ENCODE measurements around the gene MT1B. TPM values are rescaled to one million over a fixed set of nuclear protein-coding genes. Genes with fewer than 3 reads are reported as not detected.

The MT1B gene
- total and polyA plus RNA-seq, 2 donors, result 4.7 TPM; not detected in 1

GRCh38 chr16:56684256-56684925 is 32.7 kb downstream of the MT1B start:
- Histone ChIP-seq H3K36me3 (ENCODE audit: control insufficient read depth in 2 of 2, insufficient read depth in 2 of 2, low read length in 1 of 2) (no peaks in the 10 kb centered on the region), H3K4me1 (ENCODE audit: control insufficient read depth in 2 of 2, insufficient read depth in 2 of 2, low read length in 2 of 2) (peaks cover 18 to 22% of the 10 kb centered on the region in 2 donors), H3K27me3 (ENCODE audit: control insufficient read depth in 2 of 2, insufficient read depth in 1 of 2, low read length in 1 of 2) (peaks cover 0 to 14% of the 10 kb centered on the region in 2 donors), H3K27ac (ENCODE audit: low read depth in 1 of 2, low read length in 1 of 2) (no peak overlapping the region), H3K4me3 (ENCODE audit: low read length in 2 of 2) (no peak overlapping the region), H3K9me3 (ENCODE audit: control insufficient read depth in 2 of 2, insufficient read depth in 1 of 2, low read length in 1 of 2) (peaks cover 0 to 11% of the 10 kb centered on the region in 2 donors)
- DNase-seq (ENCODE audit: low read depth in 6 of 9, low spot score in 9 of 9), result no peak
- 92% methylated on average over 4 of the region's 4 CpGs for WGBS

- Histone ChIP-seq H3K4me3 (ENCODE audit: low read length in 2 of 2) (no peak overlapping the region), H3K36me3 (ENCODE audit: control insufficient read depth in 2 of 2, insufficient read depth in 2 of 2, low read length in 1 of 2) (no peaks in the 10 kb centered on the region), H3K27ac (ENCODE audit: low read depth in 1 of 2, low read length in 1 of 2) (no peak overlapping the region), H3K9me3 (ENCODE audit: control insufficient read depth in 2 of 2, insufficient read depth in 1 of 2, low read length in 1 of 2) (peaks cover 0 to 11% of the 10 kb centered on the region in 2 donors), H3K27me3 (ENCODE audit: control insufficient read depth in 2 of 2, insufficient read depth in 1 of 2, low read length in 1 of 2) (peaks cover 0 to 17% of the 10 kb centered on the region in 2 donors), H3K4me1 (ENCODE audit: control insufficient read depth in 2 of 2, insufficient read depth in 2 of 2, low read length in 2 of 2) (peaks cover 18 to 22% of the 10 kb centered on the region in 2 donors)
- DNase-seq (ENCODE audit: low read depth in 6 of 9, low spot score in 9 of 9), result no peak
- 97% methylated on average over 4 of the region's 4 CpGs for WGBS
These were observed 33.4 kb downstream of the MT1B start for GRCh38 chr16:56684926-56685590.

GRCh38 chr16:56686758-56687157 is 35.1 kb downstream of the MT1B start:
- H3K4me3 ChIP-seq (ENCODE audit: low read length in 2 of 2), result no peak overlapping the region
- WGBS, result 98% methylated on average over 7 of the region's 7 CpGs
- H3K9me3 ChIP-seq (ENCODE audit: control insufficient read depth in 2 of 2, insufficient read depth in 1 of 2, low read length in 1 of 2), result peaks cover 0 to 11% of the 10 kb centered on the region in 2 donors
- DNase-seq (ENCODE audit: low read depth in 6 of 9, low spot score in 9 of 9), result no peak
- peaks cover 0 to 21% of the 10 kb centered on the region in 2 donors for H3K27me3 ChIP-seq (ENCODE audit: control insufficient read depth in 2 of 2, insufficient read depth in 1 of 2, low read length in 1 of 2)
- H3K4me1 ChIP-seq (ENCODE audit: control insufficient read depth in 2 of 2, insufficient read depth in 2 of 2, low read length in 2 of 2), result peaks cover 18 to 20% of the 10 kb centered on the region in 2 donors
- no peak overlapping the region for H3K27ac ChIP-seq (ENCODE audit: low read depth in 1 of 2, low read length in 1 of 2)
- no peaks in the 10 kb centered on the region for H3K36me3 ChIP-seq (ENCODE audit: control insufficient read depth in 2 of 2, insufficient read depth in 2 of 2, low read length in 1 of 2)

GRCh38 chr16:56688762-56689161 is 37.1 kb downstream of the MT1B start:
- Histone ChIP-seq H3K36me3 (ENCODE audit: control insufficient read depth in 2 of 2, insufficient read depth in 2 of 2, low read length in 1 of 2) (no peaks in the 10 kb centered on the region), H3K27me3 (ENCODE audit: control insufficient read depth in 2 of 2, insufficient read depth in 1 of 2, low read length in 1 of 2) (peaks cover 0 to 12% of the 10 kb centered on the region in 2 donors), H3K9me3 (ENCODE audit: control insufficient read depth in 2 of 2, insufficient read depth in 1 of 2, low read length in 1 of 2) (peaks cover 0 to 11% of the 10 kb centered on the region in 2 donors), H3K27ac (ENCODE audit: low read depth in 1 of 2, low read length in 1 of 2) (no peak overlapping the region), H3K4me3 (ENCODE audit: low read length in 2 of 2) (no peak overlapping the region), H3K4me1 (ENCODE audit: control insufficient read depth in 2 of 2, insufficient read depth in 2 of 2, low read length in 2 of 2) (peaks cover 1 to 6% of the 10 kb centered on the region in 2 donors)
- no peak for DNase-seq (ENCODE audit: low read depth in 6 of 9, low spot score in 9 of 9)
- WGBS, result 58% methylated on average over 1 of the region's 1 CpG

- Histone ChIP-seq H3K36me3 (ENCODE audit: control insufficient read depth in 2 of 2, insufficient read depth in 2 of 2, low read length in 1 of 2) (no peaks in the 10 kb centered on the region), H3K9me3 (ENCODE audit: control insufficient read depth in 2 of 2, insufficient read depth in 1 of 2, low read length in 1 of 2) (peaks cover 0 to 11% of the 10 kb centered on the region in 2 donors), H3K4me1 (ENCODE audit: control insufficient read depth in 2 of 2, insufficient read depth in 2 of 2, low read length in 2 of 2) (peaks cover 0 to 4% of the 10 kb centered on the region in 2 donors), H3K4me3 (ENCODE audit: low read length in 2 of 2) (no peak overlapping the region), H3K27ac (ENCODE audit: low read depth in 1 of 2, low read length in 1 of 2) (no peak overlapping the region), H3K27me3 (ENCODE audit: control insufficient read depth in 2 of 2, insufficient read depth in 1 of 2, low read length in 1 of 2) (peaks cover 0 to 12% of the 10 kb centered on the region in 2 donors)
- WGBS, result 91% methylated on average over 3 of the region's 3 CpGs
- DNase-seq (ENCODE audit: low read depth in 6 of 9, low spot score in 9 of 9), result no peak
These were observed 37.5 kb downstream of the MT1B start for GRCh38 chr16:56689171-56689570.

GRCh38 chr16:56690420-56691122 is 38.9 kb downstream of the MT1B start:
- Histone ChIP-seq H3K27ac (ENCODE audit: low read depth in 1 of 2, low read length in 1 of 2) (no peak overlapping the region), H3K36me3 (ENCODE audit: control insufficient read depth in 2 of 2, insufficient read depth in 2 of 2, low read length in 1 of 2) (no peaks in the 10 kb centered on the region), H3K4me1 (ENCODE audit: control insufficient read depth in 2 of 2, insufficient read depth in 2 of 2, low read length in 2 of 2) (no peaks in the 10 kb centered on the region), H3K9me3 (ENCODE audit: control insufficient read depth in 2 of 2, insufficient read depth in 1 of 2, low read length in 1 of 2) (peaks cover 0 to 17% of the 10 kb centered on the region in 2 donors), H3K4me3 (ENCODE audit: low read length in 2 of 2) (no peak overlapping the region), H3K27me3 (ENCODE audit: control insufficient read depth in 2 of 2, insufficient read depth in 1 of 2, low read length in 1 of 2) (peaks cover 0 to 15% of the 10 kb centered on the region in 2 donors)
- WGBS, result 98% methylated on average over 4 of the region's 4 CpGs
- DNase-seq (ENCODE audit: low read depth in 6 of 9, low spot score in 9 of 9), result no peak

- no peak for DNase-seq (ENCODE audit: low read depth in 6 of 9, low spot score in 9 of 9)
- H3K27ac ChIP-seq (ENCODE audit: low read depth in 1 of 2, low read length in 1 of 2), result no peak overlapping the region
- no peaks in the 10 kb centered on the region for H3K4me1 ChIP-seq (ENCODE audit: control insufficient read depth in 2 of 2, insufficient read depth in 2 of 2, low read length in 2 of 2)
- H3K4me3 ChIP-seq (ENCODE audit: low read length in 2 of 2), result no peak overlapping the region
- no peaks in the 10 kb centered on the region for H3K36me3 ChIP-seq (ENCODE audit: control insufficient read depth in 2 of 2, insufficient read depth in 2 of 2, low read length in 1 of 2)
- peaks cover 0 to 11% of the 10 kb centered on the region in 2 donors for H3K9me3 ChIP-seq (ENCODE audit: control insufficient read depth in 2 of 2, insufficient read depth in 1 of 2, low read length in 1 of 2)
- 90% methylated on average over 4 of the region's 4 CpGs for WGBS
- peaks cover 0 to 15% of the 10 kb centered on the region in 2 donors for H3K27me3 ChIP-seq (ENCODE audit: control insufficient read depth in 2 of 2, insufficient read depth in 1 of 2, low read length in 1 of 2)
These were observed 40.2 kb downstream of the MT1B start for GRCh38 chr16:56691885-56692284.

GRCh38 chr16:56695246-56695645 is 43.6 kb downstream of the MT1B start:
- Histone ChIP-seq H3K36me3 (ENCODE audit: control insufficient read depth in 2 of 2, insufficient read depth in 2 of 2, low read length in 1 of 2) (no peaks in the 10 kb centered on the region), H3K4me3 (ENCODE audit: low read length in 2 of 2) (no peak overlapping the region), H3K9me3 (ENCODE audit: control insufficient read depth in 2 of 2, insufficient read depth in 1 of 2, low read length in 1 of 2) (peaks cover 2 to 15% of the 10 kb centered on the region in 2 donors), H3K27ac (ENCODE audit: low read depth in 1 of 2, low read length in 1 of 2) (no peak overlapping the region), H3K4me1 (ENCODE audit: control insufficient read depth in 2 of 2, insufficient read depth in 2 of 2, low read length in 2 of 2) (no peaks in the 10 kb centered on the region), H3K27me3 (ENCODE audit: control insufficient read depth in 2 of 2, insufficient read depth in 1 of 2, low read length in 1 of 2) (peaks cover 0 to 11% of the 10 kb centered on the region in 2 donors)
- 97% methylated on average over 1 of the region's 1 CpG for WGBS
- DNase-seq (ENCODE audit: low read depth in 6 of 9, low spot score in 9 of 9), result no peak

Measured in thymus (tissue), 11 donors.